OCI-LY1 (cell line): ENCODE measurements around the gene MYO3B.

Source experiments
- H2AFZ ChIP-seq: fragments of 200-600 bp; sonication (generic), shearing (Covaris generic); 2 replicates; pipeline ENCODE4 v1.6.0; 2014; ENCODE audit warnings: antibody characterized with exemption, mild to moderate bottlenecking, low read length
- H3F3A ChIP-seq: fragments of 200-600 bp; sonication (generic), shearing (Covaris generic); 2 replicates; pipeline ENCODE4 v1.6.0; 2014; ENCODE audit warnings: mild to moderate bottlenecking, antibody characterized with exemption, low read length, moderate library complexity; ENCODE audit not compliant: insufficient read depth
- H3K27ac ChIP-seq: fragments of 200-600 bp; sonication (generic); 2 replicates; pipeline ENCODE4 v1.5.1; 2014; ENCODE audit warnings: low read length, mixed run types, mild to moderate bottlenecking, low read depth; ENCODE audit not compliant: poor library complexity, severe bottlenecking
- H3K27me3 ChIP-seq: fragments of 200-600 bp; sonication (generic); 2 replicates; pipeline ENCODE4 v1.6.0; 2014; ENCODE audit warnings: antibody characterized with exemption, mild to moderate bottlenecking, low read length, moderate library complexity; ENCODE audit not compliant: insufficient read depth
- H3K36me3 ChIP-seq: fragments of 200-600 bp; sonication (generic); 2 replicates; pipeline ENCODE4 v1.6.1; 2014; ENCODE audit warnings: mild to moderate bottlenecking, antibody characterized with exemption, low read length, moderate library complexity, mixed read lengths; ENCODE audit not compliant: insufficient read depth
- H3K4me1 ChIP-seq: fragments of 200-600 bp; sonication (generic); 2 replicates; pipeline ENCODE4 v1.5.1; 2014; ENCODE audit warnings: mild to moderate bottlenecking, low read length, moderate library complexity; ENCODE audit not compliant: insufficient read depth, severe bottlenecking
- H3K4me2 ChIP-seq: fragments of 200-600 bp; sonication (generic), shearing (Covaris generic); 2 replicates; pipeline ENCODE4 v1.6.1; 2014; ENCODE audit warnings: low read length
- H3K4me3 ChIP-seq: fragments of 200-600 bp; sonication (generic); 2 replicates; pipeline ENCODE4 v1.5.1; 2014; ENCODE audit warnings: low read length, low read depth, mild to moderate bottlenecking, mixed read lengths; ENCODE audit not compliant: poor library complexity, severe bottlenecking
- H3K79me2 ChIP-seq: fragments of 200-600 bp; shearing (Covaris generic); 2 replicates; pipeline ENCODE4 v1.6.1; 2016; ENCODE audit warnings: mixed run types, low read length, mixed read lengths; ENCODE audit not compliant: insufficient read depth
- H3K9ac ChIP-seq: fragments of 200-600 bp; sonication (generic), shearing (Covaris generic); 2 replicates; pipeline ENCODE4 v1.6.1; 2014; ENCODE audit warnings: mild to moderate bottlenecking, low read length, mixed read lengths
- H3K9me2 ChIP-seq: fragments of 200-600 bp; sonication (generic), shearing (Covaris generic); 2 replicates; pipeline ENCODE4 v1.6.1; 2014; ENCODE audit warnings: low read depth, mild to moderate bottlenecking, low read length, mixed read lengths
- H3K9me3 ChIP-seq: fragments of 200-600 bp; shearing (Covaris generic); 2 replicates; pipeline ENCODE4 v1.6.1; 2014; ENCODE audit warnings: low read length, mixed read lengths
- H4K20me1 ChIP-seq: fragments of 200-600 bp; sonication (generic), shearing (Covaris generic); 2 replicates; pipeline ENCODE4 v1.6.0; 2016; ENCODE audit warnings: mild to moderate bottlenecking, low read length; ENCODE audit not compliant: insufficient read depth
- CTCF ChIP-seq: fragments of 200-600 bp; sonication (generic), shearing (Covaris generic); IDR thresholded peaks from 2 replicates; pipeline ENCODE4 v1.5.1; 2017; ENCODE audit warnings: mild to moderate bottlenecking, antibody characterized with exemption, low read length, moderate library complexity, mixed read lengths
- EZH2 ChIP-seq: fragments of 200-600 bp; sonication (generic), shearing (Covaris generic); IDR thresholded peaks from 2 replicates; pipeline ENCODE4 v1.8.0; 2017; ENCODE audit warnings: borderline replicate concordance, mixed run types, mild to moderate bottlenecking, antibody characterized with exemption, low read length, moderate library complexity, mixed read lengths

Gene MYO3B

GRCh38 chr2:170307555-170308351 is 129.8 kb downstream of the MYO3B start:
- no peak overlapping the region for H2AFZ ChIP-seq
- no peaks in the 10 kb centered on the region for H3K36me3 ChIP-seq
- H3K9me3 ChIP-seq = no peaks in the 10 kb centered on the region
- H3K4me1 ChIP-seq = no peaks in the 10 kb centered on the region
- no peaks in the 10 kb centered on the region for H3K79me2 ChIP-seq
- no peaks in the 10 kb centered on the region for H3K27me3 ChIP-seq
- H3F3A ChIP-seq = no peaks in the 10 kb centered on the region
- no peak overlapping the region for H3K4me3 ChIP-seq
- H3K4me2 ChIP-seq = no peak overlapping the region
- TF ChIP-seq CTCF = no peak
- no peak for TF ChIP-seq EZH2
- H3K9me2 ChIP-seq = no peaks in the 10 kb centered on the region
- H4K20me1 ChIP-seq = no peaks in the 10 kb centered on the region
- no peak overlapping the region for H3K9ac ChIP-seq
- H3K27ac ChIP-seq = no peak overlapping the region

GRCh38 chr2:170310876-170311502 is 133.0 kb downstream of the MYO3B start:
- Histone ChIP-seq H3F3A (no peaks in the 10 kb centered on the region), H3K27me3 (no peaks in the 10 kb centered on the region), H3K4me1 (no peaks in the 10 kb centered on the region), H3K9ac (no peak overlapping the region), H3K36me3 (no peaks in the 10 kb centered on the region), H3K4me3 (no peak overlapping the region), H3K9me2 (no peaks in the 10 kb centered on the region), H3K27ac (no peak overlapping the region), H3K79me2 (no peaks in the 10 kb centered on the region), H3K4me2 (no peak overlapping the region), H2AFZ (no peak overlapping the region), H4K20me1 (no peaks in the 10 kb centered on the region), H3K9me3 (no peaks in the 10 kb centered on the region)
- TF ChIP-seq CTCF (no peak), EZH2 (no peak)

GRCh38 chr2:170313347-170313991 is 135.5 kb downstream of the MYO3B start:
- H3F3A ChIP-seq = no peaks in the 10 kb centered on the region
- no peaks in the 10 kb centered on the region for H3K79me2 ChIP-seq
- H2AFZ ChIP-seq = no peak overlapping the region
- no peak for TF ChIP-seq CTCF
- TF ChIP-seq EZH2 = no peak
- H3K36me3 ChIP-seq = no peaks in the 10 kb centered on the region
- no peak overlapping the region for H3K4me3 ChIP-seq
- no peaks in the 10 kb centered on the region for H3K9me3 ChIP-seq
- no peaks in the 10 kb centered on the region for H4K20me1 ChIP-seq
- no peak overlapping the region for H3K9ac ChIP-seq
- no peaks in the 10 kb centered on the region for H3K4me1 ChIP-seq
- H3K9me2 ChIP-seq = no peaks in the 10 kb centered on the region
- no peaks in the 10 kb centered on the region for H3K27me3 ChIP-seq
- H3K4me2 ChIP-seq = no peak overlapping the region
- H3K27ac ChIP-seq = no peak overlapping the region
